Loucy (cell line): Measurements from ENCODE around the gene EZH2.

ENCODE experiments used
- H2AFZ ChIP-seq: fragments of 200-600 bp; sonication (generic); 2 replicates; pipeline ENCODE4 v1.6.0; 2016; ENCODE audit warnings: antibody characterized with exemption, mild to moderate bottlenecking, low read length, moderate library complexity
- H3F3A ChIP-seq: fragments of 200-600 bp; 2 replicates; pipeline ENCODE4 v1.6.0; 2016; ENCODE audit warnings: antibody characterized with exemption, low read depth, mild to moderate bottlenecking
- H3K27me3 ChIP-seq: fragments of 200-600 bp; sonication (generic); 2 replicates; pipeline ENCODE4 v1.6.1; 2014; ENCODE audit warnings: low read length, mild to moderate bottlenecking; ENCODE audit not compliant: insufficient read depth, poor library complexity, severe bottlenecking
- H3K36me3 ChIP-seq: fragments of 200-600 bp; sonication (generic); 2 replicates; pipeline ENCODE4 v1.6.1; 2016; ENCODE audit warnings: low read length; ENCODE audit not compliant: insufficient read depth
- H3K4me1 ChIP-seq: fragments of 200-600 bp; sonication (generic); 2 replicates; pipeline ENCODE4 v1.5.1; 2014; ENCODE audit warnings: low read length, mild to moderate bottlenecking; ENCODE audit not compliant: insufficient read depth, poor library complexity, severe bottlenecking
- H3K4me2 ChIP-seq: fragments of 200-600 bp; sonication (generic); 2 replicates; pipeline ENCODE4 v1.6.0; 2014; ENCODE audit warnings: antibody characterized with exemption, low read length, low read depth, mild to moderate bottlenecking; ENCODE audit not compliant: poor library complexity, severe bottlenecking
- H3K4me3 ChIP-seq: fragments of 200-600 bp; sonication (generic); 2 replicates; pipeline ENCODE4 v1.5.1; 2014; ENCODE audit warnings: low read length, mild to moderate bottlenecking, mixed read lengths; ENCODE audit not compliant: poor library complexity, severe bottlenecking
- H3K79me2 ChIP-seq: fragments of 200-600 bp; sonication (generic); 2 replicates; pipeline ENCODE4 v1.6.1; 2014; ENCODE audit warnings: low read length; ENCODE audit not compliant: insufficient read depth
- H3K9ac ChIP-seq: fragments of 200-600 bp; sonication (generic); 2 replicates; pipeline ENCODE4 v1.6.0; 2014; ENCODE audit warnings: mild to moderate bottlenecking, low read depth, low read length, moderate library complexity; ENCODE audit not compliant: poor library complexity, severe bottlenecking
- H3K9me2 ChIP-seq: fragments of 200-600 bp; sonication (generic); replicated peaks from 2 replicates; pipeline ENCODE4 v1.6.1; 2016; ENCODE audit warnings: low read depth, low read length, mixed read lengths
- H3K9me3 ChIP-seq: fragments of 200-600 bp; sonication (generic); 2 replicates; pipeline ENCODE4 v1.6.1; 2014; ENCODE audit warnings: mild to moderate bottlenecking, antibody characterized with exemption, low read length, low read depth; ENCODE audit not compliant: insufficient read depth
- H4K20me1 ChIP-seq: fragments of 200-600 bp; sonication (generic); 2 replicates; pipeline ENCODE4 v1.6.0; 2014; ENCODE audit warnings: antibody characterized with exemption, low read length, mild to moderate bottlenecking; ENCODE audit not compliant: insufficient read depth, poor library complexity, severe bottlenecking
- CTCF ChIP-seq: fragments of 200-600 bp; sonication (generic); conservative IDR thresholded peaks from 2 replicates; pipeline ENCODE4 v1.5.1; 2014; ENCODE audit warnings: mild to moderate bottlenecking, antibody characterized with exemption, low read length
- EZH2phosphoT487 ChIP-seq: fragments of 200-600 bp; IDR thresholded peaks from 2 replicates; pipeline ENCODE4 v1.6.1; 2018; ENCODE audit warnings: antibody characterized with exemption, mild to moderate bottlenecking, moderate library complexity, borderline replicate concordance

Gene EZH2

DNA sequence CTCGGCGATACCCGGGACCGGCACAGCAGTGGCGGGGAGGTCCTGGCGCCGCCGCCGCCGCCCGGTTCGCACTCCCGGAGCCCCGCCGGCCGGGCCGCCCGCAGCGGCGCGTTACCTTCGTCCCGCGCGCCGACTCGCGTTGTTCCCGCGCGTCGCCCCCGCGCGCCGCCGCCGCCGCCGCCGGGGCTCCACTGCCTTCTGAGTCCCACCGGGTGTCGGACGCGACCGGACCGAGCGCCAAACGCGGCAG, at the start of gene EZH2:
TSS of gene EZH2 (minus strand) at position 243 of the 250 bp plus-strand sequence. CDS start 36,993 bp downstream, outside the sequence.
- H3K4me2 ChIP-seq, result no peak within 1 kb of the TSS
- no peak within 1 kb of the TSS for H3K4me3 ChIP-seq
- H4K20me1 ChIP-seq, result no peaks in the 10 kb centered on the region
- no peak within 1 kb of the TSS for H2AFZ ChIP-seq
- no peaks in the 10 kb centered on the region for H3F3A ChIP-seq
- no peaks in the 10 kb centered on the region for H3K36me3 ChIP-seq
- TF ChIP-seq EZH2phosphoT487, result no peak
- TF ChIP-seq CTCF, result no peak
- H3K9me2 ChIP-seq, result no peaks in the 10 kb centered on the region
- no peaks in the 10 kb centered on the region for H3K27me3 ChIP-seq
- no peaks in the 10 kb centered on the region for H3K79me2 ChIP-seq
- H3K9me3 ChIP-seq, result no peaks in the 10 kb centered on the region
- no peaks in the 10 kb centered on the region for H3K4me1 ChIP-seq
- no peak within 1 kb of the TSS for H3K9ac ChIP-seq

- Histone ChIP-seq H3K9me3 (no peaks in the 10 kb centered on the region), H3K36me3 (no peaks in the 10 kb centered on the region), H2AFZ (no peak overlapping the region), H3K4me1 (no peaks in the 10 kb centered on the region), H3K27me3 (no peaks in the 10 kb centered on the region), H3K79me2 (no peaks in the 10 kb centered on the region), H4K20me1 (no peaks in the 10 kb centered on the region), H3K4me2 (no peak overlapping the region), H3K4me3 (no peak overlapping the region), H3F3A (no peaks in the 10 kb centered on the region), H3K9ac (no peak overlapping the region), H3K9me2 (no peaks in the 10 kb centered on the region)
- TF ChIP-seq CTCF (no peak), EZH2phosphoT487 (no peak)
Observed at GRCh38 chr7:148931470-148931869, 47.4 kb upstream of the EZH2 start.

DNA sequence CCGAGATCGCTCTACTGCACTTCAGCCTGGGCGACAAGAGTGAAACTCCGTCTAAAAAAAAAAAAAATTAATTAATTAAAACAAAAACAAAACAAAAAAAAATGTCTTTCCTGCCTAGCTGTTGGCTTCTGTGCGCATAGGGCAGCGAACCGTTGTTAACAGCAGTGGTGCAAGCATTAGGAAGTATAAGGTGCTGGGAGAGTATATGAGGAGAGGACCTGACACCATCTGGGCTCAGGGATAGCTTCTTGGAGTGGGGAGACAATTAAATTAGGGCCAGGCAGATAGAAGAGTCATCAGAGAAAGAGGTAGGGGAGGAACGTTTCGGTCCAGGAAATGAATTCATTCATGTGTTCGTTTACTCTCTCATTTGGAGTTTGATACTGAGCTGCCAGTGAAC, 46.2 kb upstream of the EZH2 start:
- no peak overlapping the region for H3K9ac ChIP-seq
- H3F3A ChIP-seq, result no peaks in the 10 kb centered on the region
- H2AFZ ChIP-seq, result no peak overlapping the region
- H3K79me2 ChIP-seq, result no peaks in the 10 kb centered on the region
- H4K20me1 ChIP-seq, result no peaks in the 10 kb centered on the region
- H3K36me3 ChIP-seq, result no peaks in the 10 kb centered on the region
- H3K4me1 ChIP-seq, result no peaks in the 10 kb centered on the region
- no peaks in the 10 kb centered on the region for H3K9me3 ChIP-seq
- H3K4me2 ChIP-seq, result no peak overlapping the region
- no peaks in the 10 kb centered on the region for H3K9me2 ChIP-seq
- no peak for TF ChIP-seq EZH2phosphoT487
- H3K27me3 ChIP-seq, result no peaks in the 10 kb centered on the region
- no peak overlapping the region for H3K4me3 ChIP-seq

GRCh38 chr7:148929176-148929575, 45.1 kb upstream of the EZH2 start:
- Histone ChIP-seq H3K4me1 (no peaks in the 10 kb centered on the region), H3K36me3 (no peaks in the 10 kb centered on the region), H3F3A (no peaks in the 10 kb centered on the region), H3K79me2 (no peaks in the 10 kb centered on the region), H3K27me3 (no peaks in the 10 kb centered on the region), H3K9me3 (no peaks in the 10 kb centered on the region), H4K20me1 (no peaks in the 10 kb centered on the region), H3K9me2 (no peaks in the 10 kb centered on the region), H3K4me3 (no peak overlapping the region), H3K4me2 (no peak overlapping the region), H3K9ac (no peak overlapping the region), H2AFZ (no peak overlapping the region)
- TF ChIP-seq EZH2phosphoT487, result no peak
- no peak for TF ChIP-seq CTCF
